Esophagus muscularis mucosa (tissue), 2 donors: ENCODE measurements around the gene MTG1.

ENCODE experiments used
- POLR2A ChIP-seq: fragments of 450-650 bp; IDR thresholded peaks from one replicate; pipeline ENCODE4 v1.6.1; 2017; ENCODE audit warnings: antibody characterized with exemption, moderate library complexity, mild to moderate bottlenecking, low read depth
- POLR2AphosphoS5 ChIP-seq, 2 donors: sonication (generic); formaldehyde crosslinking; IDR thresholded peaks; one replicate each; pipeline ENCODE4 v1.6.1; 2017; ENCODE audit warnings: antibody characterized with exemption in 2 of 2

DNA sequence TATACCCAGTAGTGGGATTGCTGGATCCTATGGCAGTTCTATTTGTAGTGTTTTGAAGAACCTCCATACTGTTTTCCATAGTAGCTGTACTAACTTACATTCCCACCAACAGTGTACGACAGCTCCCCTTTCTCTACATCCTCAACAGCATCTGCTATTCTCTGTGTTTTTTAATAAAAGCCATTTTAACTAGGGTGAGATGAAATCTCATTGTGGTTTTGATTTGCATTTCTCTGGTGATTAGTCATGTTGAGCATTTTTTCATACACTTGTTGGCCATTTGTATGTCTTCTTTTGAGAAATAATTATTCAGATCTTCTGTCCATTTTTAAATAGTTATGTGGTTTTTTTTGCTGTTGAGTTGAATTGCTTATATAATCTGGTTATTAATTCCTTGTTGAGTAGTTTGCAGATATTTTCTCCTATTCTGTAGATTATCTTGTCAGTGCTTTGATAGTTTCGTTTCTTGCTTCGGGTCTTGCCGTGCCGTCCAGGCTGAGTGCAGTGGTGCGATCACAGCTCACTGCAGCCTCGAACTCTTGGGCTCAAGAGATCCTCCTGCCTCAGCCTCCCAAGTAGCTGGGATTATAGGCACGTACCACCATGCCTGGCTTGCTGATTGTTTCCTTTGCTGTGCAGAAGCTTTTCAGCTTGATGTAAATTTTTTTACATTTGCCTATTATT, 12.0 kb downstream of the MTG1 start:
- no peak for TF ChIP-seq POLR2AphosphoS5 (IDR thresholded peaks at IDR 0.05)
- TF ChIP-seq POLR2A = no peak
